ENCODE results near the gene FIGNL2.

FIGNL2 gene

DNA sequence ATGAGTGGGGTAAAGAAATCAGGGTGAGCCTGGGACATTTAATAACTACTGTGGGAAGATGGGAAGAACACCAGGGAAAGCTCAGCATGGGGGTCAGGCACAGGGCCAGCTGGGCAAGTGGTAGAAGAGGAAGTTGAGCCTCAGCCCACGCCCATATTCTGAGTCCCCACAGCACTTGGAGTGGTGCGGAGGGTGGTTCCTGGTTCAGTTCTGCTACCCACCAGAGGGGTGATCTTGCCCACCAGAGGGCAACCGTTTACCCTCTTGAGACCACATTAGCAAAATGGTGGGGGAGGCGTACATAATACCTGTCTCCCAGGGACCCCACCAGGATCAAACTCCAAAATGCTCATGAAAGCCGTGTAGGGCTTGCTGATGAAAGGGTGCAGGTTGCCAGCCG, 22.6 kb upstream of the FIGNL2 start:
- peaks cover 71% of the 10 kb centered on the region for H3K4me1 Mint-ChIP-seq
- peak overlapping the region; percentile 32 to 82 (median 42) for H3K27ac Mint-ChIP-seq
- H3K4me3 Mint-ChIP-seq = peak overlapping the region in 1 of 3 experiments; percentile 13
- H3K36me3 Mint-ChIP-seq (ENCODE audit: low read depth) = no peaks in the 10 kb centered on the region
- H3K27me3 Mint-ChIP-seq (ENCODE audit: low read depth) = peaks cover 36% of the 10 kb centered on the region
- TF ChIP-seq, protein P1, sequence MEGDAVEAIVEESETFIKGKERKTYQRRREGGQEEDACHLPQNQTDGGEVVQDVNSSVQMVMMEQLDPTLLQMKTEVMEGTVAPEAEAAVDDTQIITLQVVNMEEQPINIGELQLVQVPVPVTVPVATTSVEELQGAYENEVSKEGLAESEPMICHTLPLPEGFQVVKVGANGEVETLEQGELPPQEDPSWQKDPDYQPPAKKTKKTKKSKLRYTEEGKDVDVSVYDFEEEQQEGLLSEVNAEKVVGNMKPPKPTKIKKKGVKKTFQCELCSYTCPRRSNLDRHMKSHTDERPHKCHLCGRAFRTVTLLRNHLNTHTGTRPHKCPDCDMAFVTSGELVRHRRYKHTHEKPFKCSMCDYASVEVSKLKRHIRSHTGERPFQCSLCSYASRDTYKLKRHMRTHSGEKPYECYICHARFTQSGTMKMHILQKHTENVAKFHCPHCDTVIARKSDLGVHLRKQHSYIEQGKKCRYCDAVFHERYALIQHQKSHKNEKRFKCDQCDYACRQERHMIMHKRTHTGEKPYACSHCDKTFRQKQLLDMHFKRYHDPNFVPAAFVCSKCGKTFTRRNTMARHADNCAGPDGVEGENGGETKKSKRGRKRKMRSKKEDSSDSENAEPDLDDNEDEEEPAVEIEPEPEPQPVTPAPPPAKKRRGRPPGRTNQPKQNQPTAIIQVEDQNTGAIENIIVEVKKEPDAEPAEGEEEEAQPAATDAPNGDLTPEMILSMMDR (IDR thresholded peaks at IDR 0.05; ENCODE audit: unreplicated experiment in 3 of 3) = no peak
- H3K9me3 Mint-ChIP-seq = no peaks in the 10 kb centered on the region

DNA sequence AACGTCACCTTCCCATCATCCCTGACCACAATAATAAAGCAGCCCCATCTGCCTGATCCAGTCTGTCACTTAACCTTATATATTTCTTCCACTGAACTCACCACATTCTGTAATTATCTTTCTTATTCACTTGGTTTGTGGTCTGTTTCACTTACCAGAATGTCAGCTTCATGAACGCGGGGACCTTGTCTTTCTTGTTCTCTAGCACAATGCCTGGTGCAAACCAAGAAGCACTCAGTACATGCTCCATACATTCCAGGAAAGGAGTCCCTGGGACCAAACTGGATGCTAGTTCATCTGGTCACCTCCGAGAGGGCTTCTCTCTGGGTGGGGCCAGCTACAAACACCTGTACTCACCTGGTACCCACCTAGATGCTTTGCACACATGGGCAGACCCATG, 22.0 kb upstream of the FIGNL2 start:
- Mint-ChIP-seq H3K4me1 (peaks cover 77% of the 10 kb centered on the region), H3K9me3 (no peaks in the 10 kb centered on the region), H3K27ac (peak overlapping the region; percentile 42 to 82 (median 80)), H3K27me3 (ENCODE audit: low read depth) (peaks cover 33% of the 10 kb centered on the region), H3K36me3 (ENCODE audit: low read depth) (no peaks in the 10 kb centered on the region), H3K4me3 (peak overlapping the region; percentile 50 to 72 (median 54))
- TF ChIP-seq, protein P1 (IDR thresholded peaks at IDR 0.05; ENCODE audit: unreplicated experiment in 3 of 3) = no peak

DNA sequence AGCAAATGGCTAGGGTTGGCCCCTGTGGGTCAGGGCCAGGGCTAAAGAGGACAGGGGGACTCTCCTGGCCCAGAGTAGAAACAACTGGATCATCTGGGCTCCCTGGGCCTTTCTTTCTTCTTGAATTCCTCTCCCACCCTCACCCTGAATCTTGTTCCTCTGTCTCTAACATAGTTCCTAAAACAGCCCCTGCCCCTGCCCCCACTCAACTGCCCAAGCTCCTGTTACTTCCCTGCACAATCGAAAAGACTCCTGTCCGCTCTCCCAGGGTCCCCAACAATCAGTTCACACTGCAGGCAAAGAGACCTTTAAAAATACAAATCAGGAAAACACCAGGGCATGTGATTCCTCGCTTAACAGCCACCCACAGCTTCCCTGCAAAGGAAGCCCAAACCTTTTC, 21.4 kb upstream of the FIGNL2 start:
- no peaks in the 10 kb centered on the region for H3K36me3 Mint-ChIP-seq (ENCODE audit: low read depth)
- TF ChIP-seq, protein P1 (IDR thresholded peaks at IDR 0.05; ENCODE audit: unreplicated experiment in 3 of 3) = no peak
- H3K27ac Mint-ChIP-seq = peak overlapping the region; percentile 42 to 82 (median 80)
- H3K4me3 Mint-ChIP-seq = peak overlapping the region; percentile 50 to 72 (median 54)
- peaks cover 27% of the 10 kb centered on the region for H3K27me3 Mint-ChIP-seq (ENCODE audit: low read depth)
- H3K9me3 Mint-ChIP-seq = no peaks in the 10 kb centered on the region
- H3K4me1 Mint-ChIP-seq = peaks cover 78% of the 10 kb centered on the region

DNA sequence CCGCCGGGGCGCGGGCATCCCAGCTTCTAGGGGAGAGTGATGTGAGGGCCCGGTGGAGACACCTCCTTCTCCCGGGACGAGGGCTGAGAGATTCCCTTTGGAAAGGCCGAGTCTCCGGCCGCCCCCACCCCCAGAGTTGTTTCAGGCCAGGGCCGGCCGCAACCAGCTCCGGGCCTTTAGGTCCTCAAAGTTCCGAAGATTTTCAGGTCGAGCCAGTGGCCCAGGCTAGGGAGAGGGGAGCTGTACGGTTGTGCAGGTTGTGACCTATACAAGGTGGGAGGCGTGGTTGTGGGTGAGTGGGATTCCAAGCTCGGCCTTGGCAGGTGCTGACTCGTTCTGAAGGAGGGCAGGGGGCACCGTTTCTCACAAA, 21.0 kb upstream of the FIGNL2 start:
- peak overlapping the region; percentile 50 to 72 (median 54) for H3K4me3 Mint-ChIP-seq
- no peaks in the 10 kb centered on the region for H3K36me3 Mint-ChIP-seq (ENCODE audit: low read depth)
- H3K27me3 Mint-ChIP-seq (ENCODE audit: low read depth) = peaks cover 31% of the 10 kb centered on the region

DNA sequence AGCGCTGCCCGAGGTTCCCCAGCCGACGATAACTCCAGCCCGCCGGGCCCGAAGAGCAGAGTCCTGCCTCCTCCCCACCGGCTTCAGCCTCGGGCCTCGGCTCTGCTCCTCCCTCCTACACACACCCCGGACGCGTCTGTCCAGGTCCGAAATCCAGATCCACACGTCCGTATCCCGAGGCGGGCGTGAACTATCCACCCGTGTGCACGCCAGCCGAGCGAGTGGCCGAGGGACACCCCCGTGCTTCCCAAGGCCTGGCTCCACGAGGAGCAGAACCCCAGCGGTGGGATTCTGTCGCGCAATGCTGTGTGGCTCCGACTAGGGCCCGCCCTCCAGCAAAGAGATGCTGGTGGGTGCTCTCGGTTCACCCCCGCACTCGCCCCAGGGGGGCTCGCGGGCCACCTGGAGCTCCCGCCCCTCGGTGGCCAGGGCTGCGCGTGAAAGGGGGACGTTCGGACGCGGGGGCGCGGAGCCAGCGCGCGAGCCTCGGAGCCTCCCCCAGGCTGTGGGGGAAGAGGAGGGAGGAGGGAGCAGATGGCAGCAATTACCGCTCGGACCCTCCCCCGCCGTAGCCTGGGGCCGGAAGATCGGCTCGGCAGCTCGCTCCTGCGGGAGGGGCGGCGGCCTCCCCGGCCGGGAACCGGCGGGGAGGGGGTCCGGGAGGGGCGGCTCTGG, 20.4 kb upstream of the FIGNL2 start:
- TF ChIP-seq, protein P1 (IDR thresholded peaks at IDR 0.05; ENCODE audit: unreplicated experiment in 3 of 3) = no peak
- H3K36me3 Mint-ChIP-seq (ENCODE audit: low read depth) = no peaks in the 10 kb centered on the region
- no peaks in the 10 kb centered on the region for H3K9me3 Mint-ChIP-seq
- H3K27ac Mint-ChIP-seq = peak overlapping the region; percentile 68 to 92 (median 79)
- peak overlapping the region; percentile 71 to 83 (median 80) for H3K4me3 Mint-ChIP-seq
- peaks cover 33% of the 10 kb centered on the region for H3K27me3 Mint-ChIP-seq (ENCODE audit: low read depth)
- peaks cover 81% of the 10 kb centered on the region for H3K4me1 Mint-ChIP-seq

More for the DNA sequence above, 21.0 kb upstream of the FIGNL2 start:
- TF ChIP-seq, protein P1 (IDR thresholded peaks at IDR 0.05; ENCODE audit: unreplicated experiment in 3 of 3) = no peak
- Mint-ChIP-seq H3K4me1 (peaks cover 82% of the 10 kb centered on the region), H3K9me3 (no peaks in the 10 kb centered on the region), H3K27ac (peak overlapping the region; percentile 36 to 82 (median 42))
